MCF 10A (cell line): ENCODE measurements around the gene CXXC1. TPM values are rescaled to one million over a fixed set of nuclear protein-coding genes. Genes with fewer than 3 reads are reported as not detected.

ENCODE experiments used
- Bru-seq: library from RNA; stranded (reverse); fragments of 400-500 nt; gene quantifications from one replicate; lab custom pipeline; 2021; lab: Mats Ljungman, UMichigan
- BruChase-seq, 2 experiments: library from RNA; stranded (reverse); fragments of 400-500 nt; gene quantifications; one replicate each; lab custom pipeline; 2021; lab: Mats Ljungman, UMichigan
- BruUV-seq: library from RNA; stranded (reverse); fragments of 400-500 nt; replicated peaks from 2 replicates; lab custom pipeline; 2021; lab: Mats Ljungman, UMichigan
- CTCF ChIA-PET: fragments of 300-600 bp; sonication (Branson Sonifier 250); formaldehyde crosslinking; extraction: SDS; loops from one replicate; lab custom pipeline; 2021; ENCODE audit warnings: antibody characterized with exemption, inconsistent platforms; lab: Yijun Ruan, JAX
- POLR2A ChIA-PET: fragments of 300-600, 350-650 bp; sonication (Branson Sonifier 250); formaldehyde crosslinking; extraction: SDS; loops from one replicate; lab custom pipeline; 2020; ENCODE audit warnings: antibody characterized with exemption, inconsistent platforms; lab: Yijun Ruan, JAX
- DNase-seq: peaks from one replicate; pipeline ENCODE4 v3.0.0-alpha.2; 2018; ENCODE audit not compliant: unreplicated experiment
- H3K27ac Mint-ChIP-seq: one replicate; pipeline ENCODE4 v1.8.0; 2022; ENCODE audit warnings: mild to moderate bottlenecking, low read depth, mixed read lengths; ENCODE audit not compliant: unreplicated experiment
- H3K27me3 Mint-ChIP-seq: one replicate; pipeline ENCODE4 v1.8.0; 2022; ENCODE audit warnings: mixed read lengths; ENCODE audit not compliant: insufficient read depth, unreplicated experiment
- H3K36me3 Mint-ChIP-seq: one replicate; pipeline ENCODE4 v1.8.0; 2022; ENCODE audit warnings: mild to moderate bottlenecking, moderate library complexity, mixed read lengths; ENCODE audit not compliant: insufficient read depth, unreplicated experiment
- H3K4me1 Mint-ChIP-seq: one replicate; pipeline ENCODE4 v1.8.0; 2022; ENCODE audit warnings: mixed read lengths; ENCODE audit not compliant: insufficient read depth, unreplicated experiment
- H3K4me3 Mint-ChIP-seq: one replicate; pipeline ENCODE4 v1.8.0; 2022; ENCODE audit warnings: mild to moderate bottlenecking, moderate library complexity, mixed read lengths; ENCODE audit not compliant: unreplicated experiment
- H3K9me3 Mint-ChIP-seq: one replicate; pipeline ENCODE4 v1.8.0; 2022; ENCODE audit warnings: mixed read lengths; ENCODE audit not compliant: unreplicated experiment
- CTCF ChIP-seq: fragments of 200-600 bp; IDR thresholded peaks from one replicate; pipeline ENCODE4 v1.8.0; 2022; ENCODE audit warnings: antibody characterized with exemption, mild to moderate bottlenecking; ENCODE audit not compliant: unreplicated experiment
- intact Hi-C: fragments of 100-400 bp; cut with micrococcal nuclease; formaldehyde crosslinking; loops from 2 replicates; pipeline ENCODE4 v1.14.1; 2022
- long read RNA-seq: library from polyadenylated mRNA; stranded (forward); transcript quantifications from one replicate; pipeline ENCODE4 v2.0.0, GENCODE V29; 2022
- total RNA-seq: library from RNA; stranded (reverse); gene quantifications from 2 replicates; pipeline ENCODE4 v1.2.3, GENCODE V29; 2022

Gene CXXC1
- total RNA-seq, result 65.1 and 85.4 TPM in 2 replicates
- Bru-seq, nascent RNA, result percentile 60 among the genes with signal in this experiment
- percentile 85 among the genes with signal in this experiment for BruChase-seq, experiment 1, labeled RNA remaining after a 6-hour chase
- BruChase-seq, experiment 2, labeled RNA remaining after a 2-hour chase, result percentile 75 among the genes with signal in this experiment
- long read RNA-seq, transcript CXXC1-201 (15 exons, 2,936 nt), result major isoform, 74 of 144 reads
- long read RNA-seq, partial matches to known transcripts, result 7 of 144 reads
- long read RNA-seq, other reads (novel, unspliced or antisense), result 62 of 144 reads

GRCh38 chr18:50287441-50288347, at the start of gene CXXC1:
CXXC1 (minus strand) TSS chr18:50287692; CDS start chr18:50287589, 103 bp downstream.
- no peaks in the 10 kb centered on the region for H3K9me3 Mint-ChIP-seq
- TF ChIP-seq CTCF, result peak; percentile 30
- peaks cover 33% of the 10 kb centered on the region for H3K4me1 Mint-ChIP-seq
- intact Hi-C loops, result loop anchor here (1.0 to 2.0 kb wide), 2 partner anchors 21 to 57 kb away; no protein-coding TSS in a partner anchor
- peaks cover 36% of the 10 kb centered on the region for H3K36me3 Mint-ChIP-seq
- peak within 1 kb of the TSS; percentile 86 for H3K4me3 Mint-ChIP-seq
- peak; percentile 99 for DNase-seq
- ChIA-PET POLR2A (interaction anchor here (0.7 to 3.1 kb wide), 8 partner anchors 18 to 140 kb away, joined by 3 to 36 read pairs (median 4); partner anchors contain the start of gene SKA1), CTCF (interaction anchor here (0.9 to 2.3 kb wide), 3 partner anchors 20 to 70 kb away, joined by 5 to 14 read pairs (median 5); no protein-coding TSS in a partner anchor)
- H3K27ac Mint-ChIP-seq, result peak within 1 kb of the TSS; percentile 90
- no peaks in the 10 kb centered on the region for H3K27me3 Mint-ChIP-seq
- BruUV-seq, result no TSS peak

GRCh38 chr18:50334546-50335152, 47.2 kb upstream of the CXXC1 start:
- no peaks in the 10 kb centered on the region for H3K4me1 Mint-ChIP-seq
- intact Hi-C loops, result no loop called here
- no peak for TF ChIP-seq CTCF
- no peaks in the 10 kb centered on the region for H3K36me3 Mint-ChIP-seq
- no peak overlapping the region for H3K4me3 Mint-ChIP-seq
- H3K9me3 Mint-ChIP-seq, result no peaks in the 10 kb centered on the region
- no peaks in the 10 kb centered on the region for H3K27me3 Mint-ChIP-seq
- no peak for DNase-seq
- ChIA-PET POLR2A (no interaction called here), CTCF (no interaction called here)
- BruUV-seq, result no TSS peak
- H3K27ac Mint-ChIP-seq, result no peak overlapping the region

GRCh38 chr18:50331691-50332090, 44.2 kb upstream of the CXXC1 start:
- no peaks in the 10 kb centered on the region for H3K4me1 Mint-ChIP-seq
- H3K27ac Mint-ChIP-seq, result no peak overlapping the region
- DNase-seq, result no peak
- intact Hi-C loops, result no loop called here
- no TSS peak for BruUV-seq
- no peak overlapping the region for H3K4me3 Mint-ChIP-seq
- CTCF ChIA-PET, result interaction anchor here (0.8 to 2.0 kb wide), 2 partner anchors 10 to 26 kb away, joined by 3 to 8 read pairs; no protein-coding TSS in a partner anchor
- H3K9me3 Mint-ChIP-seq, result no peaks in the 10 kb centered on the region
- peaks cover 14% of the 10 kb centered on the region for H3K27me3 Mint-ChIP-seq
- no peak for TF ChIP-seq CTCF
- no peaks in the 10 kb centered on the region for H3K36me3 Mint-ChIP-seq
- POLR2A ChIA-PET, result interaction anchor here (1.0 kb wide), 1 partner anchor 24 kb away, joined by 3 read pairs; no protein-coding TSS in a partner anchor
